ENCODE data around the gene TNFRSF11A. TPM values are rescaled to one million over a fixed set of nuclear protein-coding genes. Genes with fewer than 3 reads are reported as not detected.

TNFRSF11A gene
- total RNA-seq, 1 donor from 2014 or later, result 89.9 TPM

DNA sequence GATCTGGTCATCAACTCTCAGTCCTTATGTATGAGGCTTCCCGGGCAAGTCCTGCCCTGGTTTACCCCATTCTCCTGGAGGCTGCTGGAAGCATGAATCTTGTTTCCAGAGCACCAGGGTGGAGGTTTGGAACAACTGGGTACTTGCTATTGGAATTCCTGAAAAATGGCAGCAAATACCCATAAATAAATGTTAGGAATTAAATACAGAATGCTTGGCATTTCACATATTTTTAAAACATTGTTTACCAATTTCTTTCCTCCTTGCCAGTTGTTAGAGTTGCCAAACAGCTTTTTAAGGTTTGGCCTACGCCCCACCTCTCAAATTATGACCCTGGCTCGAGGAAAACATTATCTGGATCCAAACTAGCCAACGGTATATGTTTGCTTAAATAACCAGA lies 107.1 kb downstream of the TNFRSF11A start:
- Mint-ChIP-seq H3K9me3 (ENCODE audit: unreplicated experiment) (no peaks in the 10 kb centered on the region), H3K27ac (ENCODE audit: unreplicated experiment) (no peak overlapping the region), H3K36me3 (ENCODE audit: low read depth, unreplicated experiment) (no peaks in the 10 kb centered on the region), H3K4me1 (ENCODE audit: unreplicated experiment) (no peaks in the 10 kb centered on the region), H3K4me3 (ENCODE audit: unreplicated experiment) (no peak overlapping the region), H3K27me3 (ENCODE audit: unreplicated experiment) (peaks cover 4% of the 10 kb centered on the region)
- TF ChIP-seq, protein P1, sequence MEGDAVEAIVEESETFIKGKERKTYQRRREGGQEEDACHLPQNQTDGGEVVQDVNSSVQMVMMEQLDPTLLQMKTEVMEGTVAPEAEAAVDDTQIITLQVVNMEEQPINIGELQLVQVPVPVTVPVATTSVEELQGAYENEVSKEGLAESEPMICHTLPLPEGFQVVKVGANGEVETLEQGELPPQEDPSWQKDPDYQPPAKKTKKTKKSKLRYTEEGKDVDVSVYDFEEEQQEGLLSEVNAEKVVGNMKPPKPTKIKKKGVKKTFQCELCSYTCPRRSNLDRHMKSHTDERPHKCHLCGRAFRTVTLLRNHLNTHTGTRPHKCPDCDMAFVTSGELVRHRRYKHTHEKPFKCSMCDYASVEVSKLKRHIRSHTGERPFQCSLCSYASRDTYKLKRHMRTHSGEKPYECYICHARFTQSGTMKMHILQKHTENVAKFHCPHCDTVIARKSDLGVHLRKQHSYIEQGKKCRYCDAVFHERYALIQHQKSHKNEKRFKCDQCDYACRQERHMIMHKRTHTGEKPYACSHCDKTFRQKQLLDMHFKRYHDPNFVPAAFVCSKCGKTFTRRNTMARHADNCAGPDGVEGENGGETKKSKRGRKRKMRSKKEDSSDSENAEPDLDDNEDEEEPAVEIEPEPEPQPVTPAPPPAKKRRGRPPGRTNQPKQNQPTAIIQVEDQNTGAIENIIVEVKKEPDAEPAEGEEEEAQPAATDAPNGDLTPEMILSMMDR (IDR thresholded peaks at IDR 0.05; ENCODE audit: unreplicated experiment), result no peak
- DNase-seq (ENCODE audit: low spot score), result no peak

DNA sequence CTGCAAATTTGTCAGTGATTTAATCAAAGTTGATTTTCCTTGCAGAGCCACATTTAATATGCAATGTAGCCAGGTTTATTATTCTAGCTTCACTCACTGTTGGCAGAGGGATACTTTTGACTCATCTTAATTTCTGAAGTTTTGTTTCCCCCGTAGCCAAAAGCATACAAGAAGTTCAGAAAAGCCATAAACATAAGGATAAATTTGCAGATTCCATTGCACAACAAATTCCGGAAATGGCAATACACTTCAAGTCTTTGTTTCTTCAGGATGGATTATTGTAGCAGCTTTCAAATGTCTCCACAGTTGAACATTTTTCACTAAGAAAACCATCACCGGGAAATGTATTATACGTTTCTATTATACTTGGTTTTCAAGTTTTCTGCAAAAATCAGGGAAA lies 109.7 kb downstream of the TNFRSF11A start:
- H3K9me3 Mint-ChIP-seq (ENCODE audit: unreplicated experiment), result no peaks in the 10 kb centered on the region
- peaks cover 4% of the 10 kb centered on the region for H3K27me3 Mint-ChIP-seq (ENCODE audit: unreplicated experiment)
- H3K36me3 Mint-ChIP-seq (ENCODE audit: low read depth, unreplicated experiment), result no peaks in the 10 kb centered on the region
- no peak overlapping the region for H3K27ac Mint-ChIP-seq (ENCODE audit: unreplicated experiment)
- TF ChIP-seq, protein P1 (IDR thresholded peaks at IDR 0.05; ENCODE audit: unreplicated experiment), result no peak
- no peak overlapping the region for H3K4me3 Mint-ChIP-seq (ENCODE audit: unreplicated experiment)
- no peak for DNase-seq (ENCODE audit: low spot score)
- H3K4me1 Mint-ChIP-seq (ENCODE audit: unreplicated experiment), result peaks cover 11% of the 10 kb centered on the region

DNA sequence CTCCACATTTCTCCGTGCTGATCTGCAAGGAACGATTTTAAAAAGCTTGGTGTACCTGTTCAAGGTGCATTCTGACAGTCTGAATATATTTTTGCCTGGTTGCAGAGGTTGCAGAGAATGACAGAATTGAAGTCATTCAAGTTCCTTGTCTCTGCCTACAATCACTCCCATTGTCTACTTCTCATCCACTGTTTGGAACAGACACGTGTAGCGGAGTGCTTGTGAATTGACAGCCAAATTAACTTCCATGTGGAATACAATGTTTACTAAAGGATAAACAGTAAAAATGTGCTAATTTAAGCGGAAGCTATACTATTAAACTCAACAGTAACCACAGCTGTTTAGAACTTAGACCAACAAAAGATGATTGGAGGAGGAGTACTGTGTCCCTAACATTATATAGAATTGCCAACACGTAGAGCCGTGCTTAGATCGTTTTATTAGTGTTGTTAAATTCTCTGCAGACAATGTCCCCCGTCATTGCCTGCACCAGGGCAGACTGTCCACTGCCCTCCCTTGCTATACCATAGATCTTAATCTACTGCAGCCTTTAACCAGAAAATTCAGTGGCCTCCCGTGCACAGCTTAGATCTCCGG lies 110.4 kb downstream of the TNFRSF11A start:
- no peak for DNase-seq (ENCODE audit: low spot score)
- Mint-ChIP-seq H3K4me3 (ENCODE audit: unreplicated experiment) (no peak overlapping the region), H3K36me3 (ENCODE audit: low read depth, unreplicated experiment) (no peaks in the 10 kb centered on the region), H3K4me1 (ENCODE audit: unreplicated experiment) (peaks cover 11% of the 10 kb centered on the region), H3K27me3 (ENCODE audit: unreplicated experiment) (peaks cover 4% of the 10 kb centered on the region), H3K9me3 (ENCODE audit: unreplicated experiment) (no peaks in the 10 kb centered on the region), H3K27ac (ENCODE audit: unreplicated experiment) (no peak overlapping the region)
- TF ChIP-seq, protein P1 (IDR thresholded peaks at IDR 0.05; ENCODE audit: unreplicated experiment), result no peak

DNA sequence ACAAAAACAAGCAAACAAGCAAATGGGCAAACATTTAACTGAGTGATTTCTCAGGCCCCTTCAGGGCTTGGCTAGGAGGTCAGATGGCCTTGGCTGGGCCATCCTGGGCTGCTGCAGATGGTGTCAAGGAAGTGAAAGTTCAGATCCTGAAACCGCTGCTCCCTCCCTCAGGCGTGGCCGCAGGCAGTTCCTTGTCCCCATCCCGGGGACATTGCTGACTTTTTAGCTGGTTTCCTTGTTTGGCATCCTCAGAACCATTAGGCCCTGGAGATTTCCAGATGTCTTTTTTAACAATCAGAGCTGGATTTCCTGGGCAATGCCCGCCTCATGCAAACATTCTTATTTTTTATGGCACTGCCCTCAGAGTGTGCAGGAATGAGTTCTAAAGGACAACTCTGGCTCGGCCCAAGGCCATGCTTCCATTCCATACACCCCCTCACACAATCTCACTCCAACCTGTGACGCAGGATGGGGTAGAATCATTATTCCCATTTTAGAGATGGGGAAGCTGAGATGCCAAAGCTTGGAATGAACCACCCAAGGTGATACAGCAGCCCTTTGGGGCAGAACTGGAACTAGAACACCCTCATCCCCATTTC lies 111.6 kb downstream of the TNFRSF11A start:
- Mint-ChIP-seq H3K36me3 (ENCODE audit: low read depth, unreplicated experiment) (no peaks in the 10 kb centered on the region), H3K4me1 (ENCODE audit: unreplicated experiment) (peaks cover 11% of the 10 kb centered on the region), H3K4me3 (ENCODE audit: unreplicated experiment) (no peak overlapping the region), H3K9me3 (ENCODE audit: unreplicated experiment) (no peaks in the 10 kb centered on the region), H3K27me3 (ENCODE audit: unreplicated experiment) (peaks cover 3% of the 10 kb centered on the region), H3K27ac (ENCODE audit: unreplicated experiment) (no peak overlapping the region)
- DNase-seq (ENCODE audit: low spot score), result no peak
- TF ChIP-seq, protein P1 (IDR thresholded peaks at IDR 0.05; ENCODE audit: unreplicated experiment), result no peak

DNA sequence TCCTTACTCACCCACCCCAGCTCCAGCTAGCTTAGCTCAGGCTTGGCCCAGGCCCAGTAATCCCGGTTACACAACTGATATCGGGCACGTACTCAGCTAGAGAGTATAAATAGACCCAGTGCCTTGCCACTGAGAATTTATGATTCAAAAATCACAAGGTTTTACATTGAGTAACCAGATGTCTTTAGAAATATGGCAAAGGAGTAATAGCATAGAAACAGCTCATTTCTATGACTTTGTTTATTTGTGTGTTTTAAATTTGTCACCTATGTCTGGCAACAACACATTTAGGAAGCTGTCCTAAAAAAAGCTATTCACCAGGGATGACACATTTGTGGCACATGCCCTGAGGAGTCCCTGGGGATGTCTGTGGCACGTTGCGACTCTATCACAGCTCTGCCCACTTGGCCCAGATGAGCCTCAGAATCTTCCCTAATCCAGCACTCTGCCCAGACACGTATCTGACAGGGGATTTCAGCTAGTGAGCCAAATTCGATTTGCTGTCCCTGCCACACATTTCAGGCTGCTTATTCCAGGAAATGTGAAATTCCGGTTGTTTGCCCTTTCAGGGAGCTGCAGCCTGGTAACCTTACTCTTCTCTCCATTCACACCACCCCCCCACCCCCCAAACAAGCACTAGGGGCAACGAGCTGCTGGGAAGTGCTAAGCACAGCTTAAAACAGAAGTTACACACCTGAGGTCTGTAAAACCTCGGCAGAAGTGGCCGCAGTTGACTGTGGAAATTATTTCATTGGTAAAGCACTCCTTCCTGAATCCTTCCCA lies 112.3 kb downstream of the TNFRSF11A start:
- peaks cover 11% of the 10 kb centered on the region for H3K4me1 Mint-ChIP-seq (ENCODE audit: unreplicated experiment)
- no peak overlapping the region for H3K4me3 Mint-ChIP-seq (ENCODE audit: unreplicated experiment)
- no peaks in the 10 kb centered on the region for H3K9me3 Mint-ChIP-seq (ENCODE audit: unreplicated experiment)
- TF ChIP-seq, protein P1 (IDR thresholded peaks at IDR 0.05; ENCODE audit: unreplicated experiment), result no peak
- H3K27me3 Mint-ChIP-seq (ENCODE audit: unreplicated experiment), result peaks cover 3% of the 10 kb centered on the region
- no peaks in the 10 kb centered on the region for H3K36me3 Mint-ChIP-seq (ENCODE audit: low read depth, unreplicated experiment)
- H3K27ac Mint-ChIP-seq (ENCODE audit: unreplicated experiment), result peak overlapping the region; percentile 80
- DNase-seq (ENCODE audit: low spot score), result no peak

Data from endothelial cell (in vitro differentiated cells).